RPMI7951 (cell line): ENCODE measurements around the gene EGR1. TPM values are rescaled to one million over a fixed set of nuclear protein-coding genes. Genes with fewer than 3 reads are reported as not detected.

Experiments used
- DNase-seq: peaks from one replicate; pipeline ENCODE4 v3.0.0-alpha.2; 2012; ENCODE audit warnings: low read depth
- total RNA-seq: library from RNA; depleted of rRNA; stranded (reverse); fragments of >200 nt; shearing (Covaris generic); gene quantifications from 2 replicates; pipeline ENCODE4 v1.2.3, GENCODE V29; 2014; rRNA removed

The EGR1 gene
- total RNA-seq, result 1.1 and 1.7 TPM in 2 replicates

DNA sequence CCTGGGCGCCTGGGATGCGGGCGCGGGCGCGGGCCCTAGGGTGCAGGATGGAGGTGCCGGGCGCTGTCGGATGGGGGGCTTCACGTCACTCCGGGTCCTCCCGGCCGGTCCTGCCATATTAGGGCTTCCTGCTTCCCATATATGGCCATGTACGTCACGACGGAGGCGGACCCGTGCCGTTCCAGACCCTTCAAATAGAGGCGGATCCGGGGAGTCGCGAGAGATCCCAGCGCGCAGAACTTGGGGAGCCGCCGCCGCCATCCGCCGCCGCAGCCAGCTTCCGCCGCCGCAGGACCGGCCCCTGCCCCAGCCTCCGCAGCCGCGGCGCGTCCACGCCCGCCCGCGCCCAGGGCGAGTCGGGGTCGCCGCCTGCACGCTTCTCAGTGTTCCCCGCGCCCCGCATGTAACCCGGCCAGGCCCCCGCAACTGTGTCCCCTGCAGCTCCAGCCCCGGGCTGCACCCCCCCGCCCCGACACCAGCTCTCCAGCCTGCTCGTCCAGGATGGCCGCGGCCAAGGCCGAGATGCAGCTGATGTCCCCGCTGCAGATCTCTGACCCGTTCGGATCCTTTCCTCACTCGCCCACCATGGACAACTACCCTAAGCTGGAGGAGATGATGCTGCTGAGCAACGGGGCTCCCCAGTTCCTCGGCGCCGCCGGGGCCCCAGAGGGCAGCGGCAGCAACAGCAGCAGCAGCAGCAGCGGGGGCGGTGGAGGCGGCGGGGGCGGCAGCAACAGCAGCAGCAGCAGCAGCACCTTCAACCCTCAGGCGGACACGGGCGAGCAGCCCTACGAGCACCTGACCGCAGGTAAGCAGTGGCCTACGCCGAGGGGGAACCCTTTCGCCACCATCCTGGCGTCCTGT is at the start of gene EGR1:
Gene EGR1, plus strand, starts transcription at position 219 of the 864 bp plus-strand sequence. Its CDS starts 283 bp downstream, at position 502.
- DNase-seq, result peak; percentile 91

DNA sequence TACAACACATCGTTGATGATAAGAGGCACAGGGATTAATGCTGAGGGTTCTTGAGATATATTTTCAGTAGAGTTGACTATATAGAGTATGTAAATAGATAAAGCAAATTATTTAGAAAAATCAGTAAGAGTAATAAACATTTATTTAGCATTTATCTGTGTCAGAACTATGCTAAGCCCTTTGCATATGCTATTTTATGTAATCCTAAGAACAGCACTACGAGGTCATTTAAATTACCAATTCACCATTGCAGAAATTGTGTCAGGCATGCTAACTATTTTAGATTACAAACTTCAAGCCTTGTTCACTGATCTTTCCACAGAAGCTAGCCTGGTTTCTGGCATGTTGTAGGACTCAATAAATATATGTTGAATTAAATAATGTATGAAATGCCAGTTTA is 46.8 kb upstream of the EGR1 start:
- no peak for DNase-seq

- no peak for DNase-seq
These were observed 40.2 kb upstream of the EGR1 start for GRCh38 chr5:138425079-138425478.

DNA sequence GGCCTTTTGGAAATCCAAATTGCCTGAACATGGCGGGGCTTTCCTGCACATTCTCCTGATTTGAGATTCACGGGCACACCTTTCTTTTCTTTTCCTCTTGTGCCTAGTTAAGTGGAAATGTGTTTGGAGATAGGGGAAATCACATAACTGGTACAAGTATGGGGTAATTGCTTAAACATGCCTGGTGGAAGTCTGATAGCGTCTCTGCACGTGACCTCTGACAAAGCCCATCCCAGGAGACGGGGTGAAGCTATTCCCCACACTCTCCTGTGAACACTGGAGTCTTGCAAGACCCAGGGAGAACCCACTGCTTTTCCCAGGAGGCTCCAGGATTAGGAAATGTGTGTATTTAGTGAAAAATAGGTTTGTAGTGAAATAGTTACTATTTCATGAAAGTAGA is 29.3 kb upstream of the EGR1 start:
- DNase-seq, result no peak

GRCh38 chr5:138438003-138438723 is 27.1 kb upstream of the EGR1 start:
- DNase-seq, result no peak

DNA sequence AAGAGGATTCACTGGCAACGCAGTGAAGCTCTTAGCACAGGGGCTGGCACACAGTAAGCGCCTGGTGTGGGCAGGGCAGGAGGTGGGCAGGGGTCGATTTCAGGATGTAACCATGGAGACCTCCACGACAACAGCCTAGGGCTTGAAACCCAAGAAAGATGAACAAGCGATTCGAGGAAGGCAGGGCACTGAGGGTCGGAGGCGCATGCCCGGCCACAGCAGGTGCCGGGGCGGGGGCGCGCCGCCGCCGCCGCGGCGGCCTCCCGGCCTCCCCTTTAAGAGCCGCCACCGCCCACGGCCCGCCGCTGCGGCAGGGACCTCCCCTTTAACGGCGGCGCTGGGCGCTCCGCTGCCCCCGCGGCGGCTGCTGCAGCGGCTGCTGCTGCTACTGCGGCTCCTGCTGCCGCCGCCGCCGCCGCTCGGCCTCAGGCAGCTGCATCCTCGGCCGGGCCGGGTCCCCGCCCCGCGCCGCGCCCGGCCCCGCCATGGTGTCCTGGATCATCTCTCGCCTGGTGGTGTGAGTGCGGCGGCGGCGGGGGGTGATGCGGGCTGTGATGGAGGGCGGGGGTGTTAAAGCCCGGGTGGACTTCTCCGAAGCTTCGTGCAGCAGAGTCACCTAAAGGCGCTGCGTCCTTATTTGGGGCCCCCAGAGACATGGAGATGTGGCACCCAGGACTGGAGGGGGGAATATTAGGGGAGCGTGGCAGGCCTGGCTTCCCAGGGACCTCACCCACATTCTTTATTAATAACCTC is 26.4 kb upstream of the EGR1 start, which contains the start of gene REEP2:
Gene REEP2, plus strand, starts transcription at position 334 of the 753 bp plus-strand sequence. Its CDS starts 152 bp downstream, at position 486.
- DNase-seq, result peak; percentile 53

DNA sequence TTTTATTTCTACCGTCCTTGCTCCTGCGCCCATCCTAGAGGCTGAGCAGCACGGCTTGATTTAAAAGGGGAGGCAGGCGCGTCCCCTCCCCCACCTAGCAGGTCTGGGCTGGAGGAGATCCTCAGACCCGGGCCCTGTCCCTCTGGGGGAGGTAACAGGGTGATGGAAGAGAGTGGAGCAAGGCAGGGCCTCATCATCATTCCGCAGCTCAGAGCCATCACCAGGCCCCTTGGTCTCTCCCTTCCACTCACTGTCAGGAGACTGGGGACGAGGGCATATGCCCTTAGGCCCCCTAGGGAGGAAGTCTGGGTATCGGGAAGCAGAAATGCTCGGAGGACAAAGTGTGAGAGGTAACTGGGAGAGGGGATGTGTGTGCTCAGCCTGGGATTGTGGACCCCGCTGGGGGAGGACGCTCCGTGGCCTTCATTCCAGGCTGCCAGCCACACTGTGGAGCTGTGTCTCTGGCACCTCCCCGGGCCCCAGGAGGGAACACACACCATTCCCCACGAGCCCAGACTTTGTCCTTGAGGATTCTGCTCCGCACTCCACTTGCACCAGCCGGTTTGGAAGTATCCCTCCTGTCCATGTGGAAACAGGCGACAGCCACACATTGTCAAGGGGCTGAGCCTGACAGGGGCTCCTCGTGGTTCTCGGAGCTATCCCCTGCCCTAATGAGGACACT is 25.7 kb upstream of the EGR1 start:
- no peak for DNase-seq

- DNase-seq, result no peak
These were observed 24.9 kb upstream of the EGR1 start for GRCh38 chr5:138440159-138441073.

DNA sequence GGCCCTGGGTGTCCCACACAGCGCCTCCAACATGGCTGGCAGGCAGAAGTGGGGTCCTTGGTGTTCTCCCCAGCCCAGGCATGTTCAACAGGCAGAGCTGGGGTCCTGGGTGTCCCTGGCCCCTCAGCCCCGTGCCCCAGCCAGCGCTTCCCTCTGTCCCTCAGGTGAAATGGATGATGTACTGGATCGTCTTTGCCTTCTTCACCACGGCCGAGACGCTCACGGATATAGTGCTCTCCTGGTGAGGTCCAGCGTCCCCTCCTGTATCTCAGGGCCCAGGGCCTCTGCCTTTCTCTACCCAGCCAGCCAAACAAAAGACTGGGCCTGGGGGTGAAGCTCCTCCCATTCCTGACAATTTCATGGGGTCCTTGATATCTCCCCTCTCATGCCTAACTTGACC is 24.1 kb upstream of the EGR1 start:
- no peak for DNase-seq

DNA sequence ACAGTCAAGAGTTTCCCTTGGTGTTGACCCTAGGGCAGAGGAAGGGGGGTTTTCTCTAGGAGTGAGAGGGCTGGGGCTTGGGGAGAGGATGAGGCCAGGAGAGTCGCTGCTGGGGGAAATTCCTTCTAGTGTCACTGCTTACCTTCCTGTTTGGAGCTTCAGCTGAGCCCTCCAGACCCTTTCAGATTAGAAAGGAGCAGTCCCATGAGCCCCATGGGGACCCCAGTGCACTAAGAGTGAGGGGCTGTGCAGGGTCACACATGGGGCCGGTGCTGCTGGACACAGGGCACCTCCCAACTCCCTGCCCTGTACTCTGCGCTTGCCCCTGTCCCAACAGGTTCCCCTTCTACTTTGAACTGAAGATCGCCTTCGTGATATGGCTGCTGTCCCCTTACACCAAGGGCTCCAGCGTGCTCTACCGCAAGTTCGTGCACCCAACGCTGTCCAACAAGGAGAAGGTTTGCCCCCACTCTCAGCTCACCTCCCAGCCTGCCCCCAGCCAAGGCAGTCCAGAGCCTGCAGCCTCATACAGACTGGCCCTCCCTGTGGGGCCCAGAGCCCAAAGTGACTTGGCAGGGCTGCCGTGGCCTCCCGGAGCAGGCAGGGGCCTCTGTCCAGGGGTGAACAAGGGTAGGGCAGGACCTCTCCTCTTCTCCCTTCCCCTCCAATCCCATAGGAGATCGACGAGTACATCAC is 21.1 kb upstream of the EGR1 start:
- no peak for DNase-seq

GRCh38 chr5:138444774-138445546 is 20.3 kb upstream of the EGR1 start:
- no peak for DNase-seq

DNA sequence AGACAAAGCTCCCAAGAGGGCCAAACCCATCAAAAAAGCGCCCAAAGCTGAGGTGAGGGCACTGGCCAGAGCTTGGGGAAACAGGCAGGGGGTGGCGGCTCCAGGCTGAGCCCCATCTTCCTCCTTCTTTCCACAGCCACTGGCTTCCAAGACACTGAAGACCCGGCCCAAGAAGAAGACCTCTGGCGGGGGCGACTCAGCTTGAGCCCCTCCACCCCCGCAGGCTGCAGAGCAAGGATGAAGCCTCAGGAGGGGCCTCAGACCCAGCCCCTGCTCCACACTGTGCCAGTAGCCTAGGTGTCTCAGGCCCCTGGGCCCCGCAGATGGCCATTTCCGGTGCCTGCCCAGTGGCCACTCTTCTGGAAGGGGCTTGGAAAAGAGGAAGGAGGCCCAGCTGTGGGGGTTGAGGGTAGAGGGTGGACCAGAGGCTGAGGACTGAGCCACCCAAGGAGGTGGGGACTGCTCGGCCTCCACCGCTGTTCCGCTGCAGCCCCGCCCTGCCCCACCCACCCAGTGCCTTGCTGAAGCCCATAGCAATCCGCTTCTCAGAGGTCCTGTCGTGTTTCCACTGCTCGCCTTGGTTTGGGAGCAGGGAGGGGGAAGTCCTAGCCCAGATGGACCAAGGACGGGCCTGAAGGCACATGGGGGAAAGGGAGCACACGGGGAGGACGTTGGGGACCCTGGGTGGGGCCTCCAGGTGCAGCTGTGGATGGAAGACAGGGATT is 19.6 kb upstream of the EGR1 start:
- no peak for DNase-seq

DNA sequence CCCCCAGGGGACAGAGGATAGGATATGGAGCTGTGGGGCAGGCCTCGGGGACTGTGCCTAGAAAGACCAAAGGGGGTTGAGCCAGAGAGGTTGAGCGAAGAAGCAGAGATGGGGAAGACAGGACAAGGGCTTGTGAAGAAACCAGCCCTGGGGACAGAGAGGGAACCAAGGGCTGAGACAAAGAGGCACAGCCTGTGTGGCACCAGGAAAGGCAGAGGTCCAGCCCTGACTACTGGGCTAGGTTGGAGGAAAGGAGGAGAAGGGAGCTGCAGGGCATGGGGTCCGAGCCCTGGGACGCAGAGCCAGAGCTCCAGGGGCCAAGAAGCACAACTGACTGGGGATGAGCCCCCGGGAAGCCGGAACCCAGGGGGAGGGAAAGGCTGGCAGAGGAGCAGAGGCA is 17.2 kb upstream of the EGR1 start:
- DNase-seq, result no peak

- peak; percentile 27 for DNase-seq
These were observed 16.5 kb upstream of the EGR1 start for GRCh38 chr5:138448481-138449398.

DNA sequence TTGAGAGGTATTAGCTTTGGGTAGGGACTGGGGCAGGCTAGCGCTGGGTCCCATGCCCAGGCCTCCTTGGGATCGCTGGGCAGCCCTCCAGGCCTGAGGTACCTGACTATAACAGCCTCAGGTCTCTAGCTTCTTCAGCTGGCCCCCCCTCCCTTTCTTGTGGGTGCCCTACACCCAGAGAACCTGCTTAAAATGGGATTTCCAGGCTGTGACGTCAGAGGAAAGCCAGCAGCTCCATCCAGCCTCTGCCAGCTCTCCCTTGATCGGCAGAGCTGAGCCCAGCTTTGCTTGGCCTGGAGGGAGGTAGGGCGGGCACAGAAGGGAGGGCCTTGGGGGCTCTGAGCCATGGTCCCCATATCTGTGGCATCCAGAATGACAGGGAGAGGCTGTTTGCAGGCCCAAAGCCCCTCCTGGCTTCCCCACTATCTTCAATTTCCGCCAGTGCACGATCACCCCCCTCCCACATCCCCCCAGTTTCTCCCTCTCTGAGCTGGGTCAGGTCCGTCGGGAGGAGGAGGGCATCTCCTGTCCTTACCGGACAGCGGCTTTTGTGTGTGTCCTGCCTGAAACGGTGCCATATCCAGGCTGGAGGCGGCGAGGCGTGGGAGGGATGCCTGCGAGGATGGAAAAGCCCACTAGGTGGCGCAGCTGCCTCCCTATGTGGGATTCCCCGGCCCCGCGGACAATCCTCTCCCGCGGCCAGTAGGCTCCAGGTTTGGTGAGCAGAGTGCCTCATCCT is 15.6 kb upstream of the EGR1 start:
- peak; percentile 72 for DNase-seq

DNA sequence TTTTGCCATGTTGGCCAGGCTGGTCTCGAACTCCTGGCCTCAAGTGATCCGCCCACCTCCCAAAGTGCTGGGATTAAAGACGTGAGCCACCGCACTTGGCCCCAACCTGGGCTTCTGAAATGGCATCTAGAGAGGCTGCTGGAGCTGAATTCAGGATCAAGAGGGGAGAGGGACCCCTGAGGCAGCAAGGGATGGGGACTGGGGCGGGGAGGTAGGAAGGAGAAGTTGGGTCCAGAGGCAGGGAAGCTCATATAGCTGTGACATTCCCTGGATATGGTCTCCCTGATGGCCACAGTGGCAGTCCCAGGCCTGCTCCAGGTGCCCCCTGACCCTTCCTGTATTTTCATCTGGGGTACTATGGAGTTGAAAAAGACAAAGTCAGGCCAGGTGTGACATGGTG is 14.3 kb upstream of the EGR1 start:
- DNase-seq, result no peak

DNA sequence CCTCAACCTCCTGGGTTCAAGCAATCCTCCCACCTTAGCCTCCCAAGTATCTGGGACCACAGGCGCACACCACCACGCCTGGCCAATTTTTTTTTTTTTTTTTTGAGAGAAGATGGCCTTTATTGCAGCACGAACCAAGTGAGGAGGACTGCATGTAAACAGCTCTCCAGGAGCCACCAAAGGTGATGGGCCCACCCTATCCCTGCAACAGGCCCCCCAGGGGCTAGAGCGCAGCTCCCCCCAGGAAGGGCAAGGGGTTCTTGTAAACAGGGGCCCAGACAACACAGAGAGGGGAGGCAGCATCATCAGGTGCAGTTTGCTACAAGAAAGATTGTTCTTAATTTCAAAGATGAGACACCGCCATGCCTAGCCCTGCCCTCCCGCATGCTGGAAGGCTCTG is 12.6 kb upstream of the EGR1 start:
- no peak for DNase-seq
